GM18870 (cell line): ENCODE measurements around the gene TBC1D23.
"Not testable (repeated sequence)": the region's sequence is repeated elsewhere in the genome, so short reads cannot be mapped to it uniquely, and the experiment has no call there.

Source experiments
- ATAC-seq: cut with Tn5 transposase; IDR thresholded peaks from one replicate; pipeline ENCODE4 v1.9.1; 2021; ENCODE audit warnings: moderate library complexity; ENCODE audit not compliant: unreplicated experiment

Gene TBC1D23

GRCh38 chr3:100295089-100295488, 34.3 kb downstream of the TBC1D23 start:
- no peak for ATAC-seq

DNA sequence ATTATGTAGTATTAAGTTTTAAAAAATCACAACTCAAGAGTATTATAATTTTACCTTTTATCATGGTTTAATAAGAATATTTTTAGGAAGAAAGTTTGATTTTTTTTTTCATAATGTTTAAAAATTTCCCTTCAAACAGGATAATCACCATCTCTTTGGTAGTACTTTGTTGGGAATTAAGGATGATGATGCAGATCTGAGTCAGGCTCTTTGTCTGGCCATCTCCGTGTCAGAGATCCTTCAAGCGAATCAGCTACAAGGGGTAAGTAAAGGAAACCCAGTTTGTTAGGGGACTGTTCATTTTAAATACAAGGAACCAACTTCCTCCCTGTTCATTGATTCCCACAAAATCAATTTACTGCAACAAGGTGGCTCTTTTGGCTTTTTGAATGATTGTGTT, 37.0 kb downstream of the TBC1D23 start:
- ATAC-seq: no peak

DNA sequence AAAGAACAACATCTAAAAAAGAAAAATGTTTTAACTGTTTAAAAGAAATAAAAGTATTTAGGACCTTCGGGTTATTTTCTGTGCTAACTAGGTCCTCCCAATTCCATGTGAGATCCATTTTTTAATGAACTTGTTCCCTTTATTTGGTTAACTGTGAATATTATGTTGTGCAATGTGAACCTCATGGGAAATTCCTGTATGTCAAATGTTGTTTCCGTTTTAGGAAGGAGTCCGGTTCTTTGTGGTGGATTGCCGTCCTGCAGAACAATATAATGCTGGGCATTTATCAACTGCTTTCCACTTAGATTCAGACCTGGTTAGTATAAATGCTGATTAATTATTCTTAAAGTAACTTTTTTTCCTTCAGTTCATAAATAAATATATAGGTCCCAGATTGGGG, 38.2 kb downstream of the TBC1D23 start:
- no peak for ATAC-seq

- ATAC-seq: no peak
These were observed 45.9 kb downstream of the TBC1D23 start for GRCh38 chr3:100306695-100307094.

- no peak for ATAC-seq
These were observed 49.7 kb downstream of the TBC1D23 start for GRCh38 chr3:100310355-100310965.

DNA sequence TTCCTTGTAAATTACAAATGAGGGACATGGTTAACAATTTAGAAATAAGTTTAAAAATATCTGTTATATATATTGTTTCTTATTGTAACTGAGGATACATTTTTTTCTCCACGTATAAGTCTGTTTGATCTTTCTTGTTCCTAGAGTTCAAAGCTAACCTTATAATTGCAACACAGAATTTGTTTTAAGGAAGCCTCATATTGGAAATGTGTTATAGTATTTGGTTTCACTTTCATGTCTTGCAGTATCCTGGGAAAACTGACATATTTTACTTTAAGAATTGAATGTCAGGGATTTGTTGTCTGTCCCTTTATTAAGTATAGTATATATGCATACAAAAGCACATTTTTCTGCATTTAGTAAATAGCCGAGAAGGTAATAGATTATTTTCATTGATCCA, 50.2 kb downstream of the TBC1D23 start:
- ATAC-seq: no peak

- ATAC-seq: no peak
These were observed 55.9 kb downstream of the TBC1D23 start for GRCh38 chr3:100316641-100317069.

- peak; percentile 57 for ATAC-seq
These were observed 57.1 kb downstream of the TBC1D23 start for GRCh38 chr3:100317912-100318311.

- ATAC-seq: no peak
These were observed 59.2 kb downstream of the TBC1D23 start for GRCh38 chr3:100319951-100320350.

GRCh38 chr3:100324044-100324443, 63.3 kb downstream of the TBC1D23 start:
- no peak for ATAC-seq

DNA sequence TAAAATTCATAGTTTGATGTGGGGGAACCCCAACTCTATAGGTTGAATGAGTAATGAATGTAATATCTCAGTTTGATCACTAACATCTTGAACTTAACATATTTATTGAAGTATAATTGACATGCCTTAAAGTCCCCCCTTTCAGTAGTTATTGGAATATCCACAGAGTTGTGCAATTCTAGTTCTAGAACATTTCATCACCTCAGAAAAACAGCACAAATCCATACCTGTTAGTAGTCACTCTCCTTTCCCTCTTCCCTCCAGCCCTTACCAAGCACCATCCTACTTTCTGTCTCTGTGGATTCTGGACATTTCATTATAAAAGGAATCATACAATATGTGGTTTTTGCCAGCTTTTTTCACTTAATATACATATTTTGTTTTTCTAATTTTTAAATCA, 65.0 kb downstream of the TBC1D23 start:
- ATAC-seq: no peak

- not testable (repeated sequence) for ATAC-seq
These were observed 66.6 kb downstream of the TBC1D23 start for GRCh38 chr3:100327377-100327776.

DNA sequence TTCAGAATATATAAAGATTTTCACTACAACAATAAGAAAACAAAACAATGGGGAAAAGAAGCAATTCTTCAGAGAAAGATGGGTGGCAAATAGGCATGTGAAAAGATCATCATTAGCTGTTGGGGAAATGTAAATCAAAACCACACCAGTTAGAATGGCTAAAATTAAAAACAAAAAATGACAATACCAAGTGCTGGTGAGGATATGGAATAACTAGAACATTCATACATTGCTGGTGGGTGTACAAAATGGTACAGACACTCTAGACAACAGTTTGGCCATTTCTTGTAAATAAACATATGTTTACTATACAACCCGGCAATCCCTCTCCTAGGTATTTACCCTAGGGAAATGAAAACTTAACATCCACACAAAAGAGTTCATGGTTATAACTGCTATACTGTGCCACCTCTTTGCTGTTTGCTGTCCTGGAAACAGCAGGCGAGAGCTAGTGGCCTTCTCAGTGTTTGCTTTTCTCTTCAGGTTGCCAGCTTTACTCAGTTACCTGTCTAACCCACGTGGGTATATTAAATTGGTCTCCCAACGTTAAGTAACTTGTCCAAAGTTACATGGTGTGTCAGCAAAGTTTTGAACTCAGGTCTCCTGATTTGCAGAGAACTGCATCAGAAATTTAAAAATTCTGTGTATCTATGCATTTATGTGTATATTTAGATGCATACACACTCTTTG, 69.2 kb downstream of the TBC1D23 start:
- no peak for ATAC-seq

DNA sequence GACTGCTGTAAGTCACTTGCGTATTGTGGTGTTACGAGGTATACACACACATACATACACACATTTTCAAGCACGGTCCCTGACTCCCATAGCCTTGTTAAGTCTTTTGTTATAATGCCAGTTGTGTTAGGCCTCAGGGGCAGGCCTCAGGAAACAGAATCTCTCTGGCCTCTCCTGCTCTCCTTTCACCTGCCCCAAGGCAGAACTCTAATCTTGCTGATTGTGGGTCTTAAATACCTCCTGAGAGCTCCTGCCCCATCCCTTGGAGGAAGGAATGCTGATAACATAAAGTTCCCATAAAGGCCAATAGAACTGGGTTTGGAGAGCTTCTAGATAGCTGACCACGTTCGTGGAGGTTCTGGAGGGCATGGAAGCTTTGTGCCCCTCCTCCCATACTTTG, 69.9 kb downstream of the TBC1D23 start:
- ATAC-seq: no peak

GRCh38 chr3:100331660-100332059, 70.9 kb downstream of the TBC1D23 start:
- no peak for ATAC-seq

DNA sequence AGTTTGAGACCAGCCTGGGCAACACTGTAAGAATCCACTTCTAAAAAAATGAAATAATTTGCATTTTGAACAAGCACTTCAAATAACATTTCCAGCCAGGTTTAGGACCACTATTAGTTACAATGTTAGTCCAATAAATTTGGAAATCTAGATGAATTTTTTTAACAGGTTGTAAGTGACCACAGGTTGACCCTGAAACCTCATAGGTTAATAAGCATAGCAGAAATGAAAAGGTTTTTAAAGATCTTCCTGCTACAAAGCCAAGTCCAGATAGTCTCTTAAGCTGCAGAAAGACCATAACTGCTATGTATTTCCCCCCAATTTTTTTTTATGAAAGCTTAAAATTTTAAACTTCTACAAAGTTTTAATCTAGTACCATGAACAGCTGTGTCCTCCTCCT, 72.3 kb downstream of the TBC1D23 start:
- ATAC-seq: no peak

- ATAC-seq: peak; percentile 15
These were observed 73.2 kb downstream of the TBC1D23 start for GRCh38 chr3:100333970-100334487.

DNA sequence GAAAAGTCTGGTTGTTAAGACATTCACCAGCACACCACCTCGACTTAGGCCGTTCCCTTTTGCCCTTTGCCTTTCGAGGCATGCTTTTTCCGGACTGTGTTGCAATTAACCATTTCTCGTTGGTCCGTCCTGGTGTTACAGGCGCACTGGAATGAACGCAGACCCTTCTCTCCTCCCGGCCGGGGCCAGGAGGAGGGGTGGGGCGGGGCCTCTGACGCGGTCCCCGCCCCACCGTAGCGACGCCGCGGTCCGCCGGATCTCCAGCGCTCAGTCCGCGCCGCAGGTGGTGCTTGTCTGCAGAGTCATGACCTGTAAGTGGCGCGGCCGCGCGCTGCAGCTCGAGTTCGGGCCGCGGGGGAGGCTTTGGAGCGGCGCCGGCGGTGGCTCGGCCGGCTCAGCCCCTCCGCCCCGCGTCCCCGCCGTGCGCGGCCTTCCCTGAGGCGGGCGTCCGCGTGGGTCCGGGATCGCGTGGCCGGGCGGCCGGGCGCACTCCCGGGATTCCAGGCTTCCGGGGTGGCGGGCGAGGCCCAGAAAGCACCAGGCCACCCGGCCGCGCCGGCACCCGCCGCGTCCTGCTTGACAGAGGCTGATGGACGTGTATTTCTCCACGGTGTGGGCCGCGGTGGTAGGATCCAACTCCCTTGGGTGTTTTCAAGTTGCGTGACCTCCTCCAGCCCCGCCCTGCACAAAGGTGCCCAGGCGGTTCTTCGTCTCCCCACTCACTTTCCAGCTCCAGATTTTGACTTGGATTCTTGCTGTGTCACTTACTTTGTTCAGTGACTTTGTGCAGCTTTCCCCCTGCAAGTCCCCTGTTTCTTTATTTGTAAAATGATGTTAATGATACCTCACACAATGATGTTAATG, 73.9 kb downstream of the TBC1D23 start, which contains the start of gene NIT2:
TSS of gene NIT2 (plus strand) at position 270 of the 864 bp plus-strand sequence. CDS start at position 305, 35 bp downstream.
- peak; percentile 71 for ATAC-seq

DNA sequence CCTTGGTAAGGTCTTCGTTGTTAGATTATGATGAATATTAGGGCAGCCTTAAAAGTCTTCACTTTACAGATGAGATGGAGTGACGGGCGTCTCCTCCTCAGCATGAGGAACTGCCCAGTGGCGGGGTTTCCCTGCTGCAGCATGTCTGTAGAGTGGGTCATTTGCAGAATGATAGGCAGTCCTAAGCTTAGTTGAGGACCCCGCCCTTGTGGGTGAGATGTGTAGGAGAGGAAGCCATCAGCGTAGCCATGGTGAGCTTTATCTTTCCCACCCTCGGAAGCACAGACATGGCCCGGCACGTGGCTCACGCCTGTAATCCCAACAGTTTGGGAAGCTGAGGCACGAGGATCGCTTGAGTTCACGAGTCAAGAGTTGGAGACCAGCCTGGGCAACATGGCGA, 74.6 kb downstream of the TBC1D23 start:
- peak; percentile 39 for ATAC-seq

GRCh38 chr3:100336229-100336628, 75.4 kb downstream of the TBC1D23 start:
- not testable (repeated sequence) for ATAC-seq

DNA sequence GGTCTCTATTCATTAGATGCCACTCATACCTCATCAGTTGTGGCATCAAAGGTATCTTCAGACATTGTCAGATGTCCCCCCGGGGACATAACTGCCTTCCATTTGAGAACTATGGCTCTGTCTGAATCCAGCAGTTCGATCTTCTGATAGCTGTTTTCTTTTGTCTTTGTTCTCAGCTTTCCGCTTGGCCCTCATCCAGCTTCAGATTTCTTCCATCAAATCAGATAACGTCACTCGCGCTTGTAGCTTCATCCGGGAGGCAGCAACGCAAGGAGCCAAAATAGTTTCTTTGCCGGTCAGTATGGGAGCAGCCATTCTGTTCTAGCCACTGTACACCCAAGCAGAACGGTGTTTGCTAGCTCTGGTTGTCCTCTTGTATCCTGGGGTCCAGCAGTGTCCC, 78.1 kb downstream of the TBC1D23 start:
- no peak for ATAC-seq
